ENCODE measurements around the gene TRANK1. TPM values are rescaled to one million over a fixed set of nuclear protein-coding genes. Genes with fewer than 3 reads are reported as not detected.

TRANK1 gene
- 1 to 10 TPM; 7.3 to 9.6 (median 8.2) TPM for total RNA-seq

DNA sequence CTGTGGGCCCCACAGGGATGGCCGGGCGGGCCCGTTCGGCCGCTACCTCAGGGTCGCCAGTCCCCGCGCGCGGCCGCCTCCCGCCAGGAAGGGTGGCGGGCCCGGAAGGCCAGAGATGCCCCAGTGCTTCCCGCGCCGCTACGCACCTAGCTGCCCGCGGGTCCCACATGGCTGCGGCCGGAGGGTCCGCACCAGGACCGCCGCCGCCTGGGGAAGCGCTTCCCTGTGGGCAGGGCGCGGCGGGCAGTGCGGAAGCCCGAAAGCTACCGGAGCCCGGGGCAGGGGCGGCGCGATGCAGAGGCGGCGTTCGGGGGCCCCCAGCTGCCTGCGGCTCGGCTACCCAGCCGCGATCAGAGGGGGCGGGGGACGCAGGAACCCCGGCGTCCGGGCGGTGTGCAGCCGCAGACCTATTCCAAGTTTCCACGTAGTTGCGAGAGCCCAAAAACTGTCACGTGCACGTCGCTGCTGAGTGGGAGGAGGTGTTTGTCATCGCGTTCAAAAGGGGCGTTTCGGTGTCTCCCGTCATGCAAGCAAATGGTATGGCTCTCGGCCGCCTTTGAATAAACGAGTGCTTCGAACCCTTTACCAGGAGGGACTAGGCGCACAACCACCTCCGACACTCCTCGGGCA is at the start of gene TRANK1:
TRANK1 (minus strand) TSS at position 414 of the 630 bp plus-strand sequence; CDS start at position 169, 245 bp downstream.
- Histone ChIP-seq H3K27ac (replicated peaks in 1 of 4) (peak within 1 kb of the TSS; percentile 68 to 80 (median 78)), H3K27me3 (no peaks in the 10 kb centered on the region), H3K9me3 (peaks cover 0 to 18% (median 7%) of the 10 kb centered on the region in 4 donors), H3K36me3 (no peaks in the 10 kb centered on the region), H3K4me3 (peak within 1 kb of the TSS; percentile 66 to 91 (median 80)), H3K4me1 (peaks cover 5 to 41% (median 27%) of the 10 kb centered on the region in 4 donors)
- intact Hi-C loops (cut with DNase I): no loop called here
- DNase-seq (ENCODE audit: extremely low spot score): peak; percentile 94
- TF ChIP-seq POLR2A (IDR thresholded peaks at IDR 0.05; ENCODE audit: low read depth) (peak; percentile 45), EP300 (IDR thresholded peaks at IDR 0.05) (no peak), POLR2AphosphoS5 (IDR thresholded peaks at IDR 0.05) (peak; percentile 49 to 66)
- TF ChIP-seq, protein P1, sequence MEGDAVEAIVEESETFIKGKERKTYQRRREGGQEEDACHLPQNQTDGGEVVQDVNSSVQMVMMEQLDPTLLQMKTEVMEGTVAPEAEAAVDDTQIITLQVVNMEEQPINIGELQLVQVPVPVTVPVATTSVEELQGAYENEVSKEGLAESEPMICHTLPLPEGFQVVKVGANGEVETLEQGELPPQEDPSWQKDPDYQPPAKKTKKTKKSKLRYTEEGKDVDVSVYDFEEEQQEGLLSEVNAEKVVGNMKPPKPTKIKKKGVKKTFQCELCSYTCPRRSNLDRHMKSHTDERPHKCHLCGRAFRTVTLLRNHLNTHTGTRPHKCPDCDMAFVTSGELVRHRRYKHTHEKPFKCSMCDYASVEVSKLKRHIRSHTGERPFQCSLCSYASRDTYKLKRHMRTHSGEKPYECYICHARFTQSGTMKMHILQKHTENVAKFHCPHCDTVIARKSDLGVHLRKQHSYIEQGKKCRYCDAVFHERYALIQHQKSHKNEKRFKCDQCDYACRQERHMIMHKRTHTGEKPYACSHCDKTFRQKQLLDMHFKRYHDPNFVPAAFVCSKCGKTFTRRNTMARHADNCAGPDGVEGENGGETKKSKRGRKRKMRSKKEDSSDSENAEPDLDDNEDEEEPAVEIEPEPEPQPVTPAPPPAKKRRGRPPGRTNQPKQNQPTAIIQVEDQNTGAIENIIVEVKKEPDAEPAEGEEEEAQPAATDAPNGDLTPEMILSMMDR (IDR thresholded peaks at IDR 0.05): no peak
- WGBS: 28% methylated on average over 16 of the region's 68 CpGs

DNA sequence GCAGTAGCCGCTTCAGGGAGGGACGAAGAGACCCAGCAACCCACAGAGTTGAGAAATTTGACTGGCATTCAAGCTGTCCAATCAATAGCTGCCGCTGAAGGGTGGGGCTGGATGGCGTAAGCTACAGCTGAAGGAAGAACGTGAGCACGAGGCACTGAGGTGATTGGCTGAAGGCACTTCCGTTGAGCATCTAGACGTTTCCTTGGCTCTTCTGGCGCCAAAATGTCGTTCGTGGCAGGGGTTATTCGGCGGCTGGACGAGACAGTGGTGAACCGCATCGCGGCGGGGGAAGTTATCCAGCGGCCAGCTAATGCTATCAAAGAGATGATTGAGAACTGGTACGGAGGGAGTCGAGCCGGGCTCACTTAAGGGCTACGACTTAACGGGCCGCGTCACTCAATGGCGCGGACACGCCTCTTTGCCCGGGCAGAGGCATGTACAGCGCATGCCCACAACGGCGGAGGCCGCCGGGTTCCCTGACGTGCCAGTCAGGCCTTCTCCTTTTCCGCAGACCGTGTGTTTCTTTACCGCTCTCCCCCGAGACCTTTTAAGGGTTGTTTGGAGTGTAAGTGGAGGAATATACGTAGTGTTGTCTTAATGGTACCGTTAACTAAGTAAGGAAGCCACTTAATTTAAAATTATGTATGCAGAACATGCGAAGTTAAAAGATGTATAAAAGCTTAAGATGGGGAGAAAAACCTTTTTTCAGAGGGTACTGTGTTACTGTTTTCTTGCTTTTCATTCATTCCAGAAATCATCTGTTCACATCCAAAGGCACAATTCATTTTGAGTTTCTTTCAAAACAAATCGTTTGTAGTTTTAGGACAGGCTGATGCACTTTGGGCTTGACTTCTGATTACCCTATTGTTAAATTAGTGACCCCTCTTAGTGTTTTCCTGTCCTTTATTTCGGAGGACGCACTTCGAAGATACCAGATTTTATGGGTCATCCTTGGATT is 48.8 kb upstream of the TRANK1 start, which contains the start of gene MLH1:
MLH1 (plus strand) TSS at position 193 of the 958 bp plus-strand sequence; CDS start at position 223, 30 bp downstream.
- peak; percentile 100 for DNase-seq (ENCODE audit: extremely low spot score)
- TF ChIP-seq EP300 (IDR thresholded peaks at IDR 0.05) (no peak), POLR2AphosphoS5 (IDR thresholded peaks at IDR 0.05) (peak; percentile 85 to 94), POLR2A (IDR thresholded peaks at IDR 0.05; ENCODE audit: low read depth) (peak; percentile 28)
- TF ChIP-seq, protein P1 (IDR thresholded peaks at IDR 0.05): no peak
- Histone ChIP-seq H3K4me3 (peak within 1 kb of the TSS; percentile 76 to 85 (median 78)), H3K36me3 (peaks cover 0 to 39% (median 24%) of the 10 kb centered on the region in 4 donors), H3K27me3 (no peaks in the 10 kb centered on the region), H3K4me1 (peaks cover 41 to 53% (median 50%) of the 10 kb centered on the region in 4 donors), H3K27ac (replicated peaks in 1 of 4) (peak within 1 kb of the TSS; percentile 96 to 99 (median 97)), H3K9me3 (no peaks in the 10 kb centered on the region)
- WGBS: 3% methylated on average over 33 of the region's 47 CpGs
- intact Hi-C loops (cut with DNase I): no loop called here

DNA sequence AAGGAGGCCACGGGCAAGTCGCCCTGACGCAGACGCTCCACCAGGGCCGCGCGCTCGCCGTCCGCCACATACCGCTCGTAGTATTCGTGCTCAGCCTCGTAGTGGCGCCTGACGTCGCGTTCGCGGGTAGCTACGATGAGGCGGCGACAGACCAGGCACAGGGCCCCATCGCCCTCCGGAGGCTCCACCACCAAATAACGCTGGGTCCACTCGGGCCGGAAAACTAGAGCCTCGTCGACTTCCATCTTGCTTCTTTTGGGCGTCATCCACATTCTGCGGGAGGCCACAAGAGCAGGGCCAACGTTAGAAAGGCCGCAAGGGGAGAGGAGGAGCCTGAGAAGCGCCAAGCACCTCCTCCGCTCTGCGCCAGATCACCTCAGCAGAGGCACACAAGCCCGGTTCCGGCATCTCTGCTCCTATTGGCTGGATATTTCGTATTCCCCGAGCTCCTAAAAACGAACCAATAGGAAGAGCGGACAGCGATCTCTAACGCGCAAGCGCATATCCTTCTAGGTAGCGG is 48.0 kb upstream of the TRANK1 start, which contains the start of gene EPM2AIP1:
EPM2AIP1 (minus strand) TSS at position 326 of the 520 bp plus-strand sequence; CDS start at position 272, 54 bp downstream.
- no peaks in the 10 kb centered on the region for H3K27me3 ChIP-seq
- H3K9me3 ChIP-seq: no peaks in the 10 kb centered on the region
- peak within 1 kb of the TSS; percentile 96 to 99 (median 97) for H3K27ac ChIP-seq (replicated peaks in 1 of 4)
- no peak for DNase-seq (ENCODE audit: extremely low spot score)
- WGBS: under 1% methylated on average over 14 of the region's 48 CpGs
- peaks cover 0 to 37% (median 24%) of the 10 kb centered on the region in 4 donors for H3K36me3 ChIP-seq
- intact Hi-C loops (cut with DNase I): no loop called here
- TF ChIP-seq POLR2AphosphoS5 (IDR thresholded peaks at IDR 0.05) (peak; percentile 96 to 98), POLR2A (IDR thresholded peaks at IDR 0.05; ENCODE audit: low read depth) (peak; percentile 79), EP300 (IDR thresholded peaks at IDR 0.05) (no peak)
- TF ChIP-seq, protein P1 (IDR thresholded peaks at IDR 0.05): peak in 2 of 3 experiments; percentile 15 to 35
- H3K4me3 ChIP-seq: peak within 1 kb of the TSS; percentile 76 to 85 (median 78)
- H3K4me1 ChIP-seq: peaks cover 43 to 61% (median 57%) of the 10 kb centered on the region in 4 donors

DNA sequence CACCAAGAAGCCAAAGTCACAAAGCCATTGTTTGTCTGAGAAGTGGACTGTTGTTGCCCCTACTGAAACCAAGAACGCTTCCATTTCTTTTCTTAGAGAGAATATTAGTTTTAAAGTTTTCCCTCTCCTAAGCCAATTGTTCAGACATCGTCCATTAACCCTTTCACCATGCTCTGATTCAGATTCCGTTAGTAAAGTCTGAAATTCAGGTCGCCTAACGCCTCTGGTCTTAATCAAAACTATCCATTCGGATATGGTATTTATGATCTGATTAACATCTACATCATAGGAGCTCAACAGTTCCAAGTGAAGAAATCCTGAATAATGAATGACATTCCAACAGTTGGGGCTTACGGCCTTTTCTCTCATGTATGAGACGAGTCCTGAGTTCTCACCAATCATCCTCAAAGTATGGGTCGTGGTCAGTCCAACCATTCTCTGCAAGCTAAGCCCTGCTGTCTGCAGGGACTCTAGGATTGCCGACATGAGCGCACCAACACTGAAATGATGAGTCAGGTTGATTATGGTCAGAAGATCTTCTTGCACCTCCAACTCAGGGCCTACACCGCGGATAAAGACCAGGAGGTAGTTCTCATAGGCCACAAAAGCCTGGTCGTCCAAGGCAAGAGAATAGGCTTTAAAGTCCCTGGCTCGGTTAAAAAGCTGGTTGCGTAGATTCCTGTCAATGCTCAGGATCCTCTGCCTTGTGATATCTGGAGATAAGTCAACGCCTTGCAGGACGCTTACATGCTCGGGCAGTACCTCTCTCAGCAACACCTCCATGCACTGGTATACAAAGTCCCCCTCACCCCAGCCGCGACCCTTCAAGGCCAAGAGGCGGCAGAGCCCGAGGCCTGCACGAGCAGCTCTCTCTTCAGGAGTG is 47.3 kb upstream of the TRANK1 start:
- Histone ChIP-seq H3K9me3 (no peaks in the 10 kb centered on the region), H3K36me3 (peaks cover 0 to 37% (median 20%) of the 10 kb centered on the region in 4 donors), H3K4me1 (peaks cover 43 to 64% (median 59%) of the 10 kb centered on the region in 4 donors), H3K27ac (replicated peaks in 1 of 4) (peak overlapping the region; percentile 96 to 99 (median 97)), H3K4me3 (peak overlapping the region; percentile 76 to 85 (median 78)), H3K27me3 (no peaks in the 10 kb centered on the region)
- TF ChIP-seq EP300 (IDR thresholded peaks at IDR 0.05): no peak
- TF ChIP-seq, protein P1 (IDR thresholded peaks at IDR 0.05): no peak
- no peak for TF ChIP-seq POLR2AphosphoS5 (IDR thresholded peaks at IDR 0.05)
- no peak for TF ChIP-seq POLR2A (IDR thresholded peaks at IDR 0.05; ENCODE audit: low read depth)
- no peak for DNase-seq (ENCODE audit: extremely low spot score)
- WGBS: 11% methylated on average over 11 of the region's 24 CpGs
- intact Hi-C loops (cut with DNase I): no loop called here

All from esophagus muscularis mucosa (tissue), 4 donors.